B cell (primary cell): ENCODE data around the gene MAGEA11. TPM values are rescaled to one million over a fixed set of nuclear protein-coding genes. Genes with fewer than 3 reads are reported as not detected.
"Not testable (repeated sequence)": the region's sequence is repeated elsewhere in the genome, so short reads cannot be mapped to it uniquely, and the experiment has no call there.

Experiments
- ATAC-seq: fragments of 200-7000 bp; cut with Tn5 transposase; one replicate; pipeline ENCODE4 v1.10.0; 2021; ENCODE audit warnings: low read depth, mild to moderate bottlenecking, moderate number of reproducible peaks, moderate library complexity
- CTCF ChIA-PET: fragments of 350-600 bp; sonication (Branson Sonifier 250); formaldehyde crosslinking; loops from one replicate; lab custom pipeline; 2021; ENCODE audit warnings: antibody characterized with exemption, inconsistent platforms; lab: Charles Lee
- POLR2A ChIA-PET: fragments of 350-600 bp; sonication (Branson Sonifier 250); formaldehyde crosslinking; loops from one replicate; lab custom pipeline; 2021; ENCODE audit warnings: antibody characterized with exemption; lab: Charles Lee
- DNase-seq: peaks from one replicate; pipeline ENCODE4 v3.0.0; 2013
- H2AFZ ChIP-seq: 2 replicates; pipeline ENCODE4 v1.6.1; 2012; ENCODE audit warnings: mild to moderate bottlenecking, low read depth, low read length; ENCODE audit not compliant: insufficient read depth, poor library complexity, severe bottlenecking
- H3K27ac ChIP-seq, 2 donors: 1 replicate in 1 of 2; 2 replicates in 1 of 2; pipeline ENCODE4 v1.5.1; 2012 to 2013; ENCODE audit warnings: low read length in 2 of 2, mild to moderate bottlenecking in 2 of 2, moderate library complexity in 1 of 2
- H3K27me3 ChIP-seq, 4 experiments: fragments of 200-600 bp in 1 of 4; sonication (generic) in 1 of 4; replicated peaks in 1 of 4; 1 replicate in 2 of 4; 2 replicates in 2 of 4; pipeline versions ENCODE4 v1.6.1 to v1.7.0; 2013 to 2016; ENCODE audit warnings: low read length in 3 of 4, mild to moderate bottlenecking in 2 of 4, mixed read lengths in 1 of 4, moderate library complexity in 1 of 4; ENCODE audit not compliant: insufficient read depth in 4 of 4, control insufficient read depth in 3 of 4; ENCODE audit errors: control extremely low read depth in 1 of 4
- H3K36me3 ChIP-seq, 2 experiments: replicated peaks in 1 of 2; 1 replicate in 1 of 2; 2 replicates in 1 of 2; pipeline versions ENCODE4 v1.6.1 to v1.7.1; 2013; ENCODE audit warnings: low read length in 1 of 2; ENCODE audit not compliant: insufficient read depth in 2 of 2, control insufficient read depth in 1 of 2; ENCODE audit errors: control extremely low read depth in 1 of 2, extremely low read depth in 1 of 2
- H3K4me1 ChIP-seq, 2 donors: fragments of 200-600 bp in 1 of 2; sonication (generic) in 1 of 2; 1 replicate in 1 of 2; 2 replicates in 1 of 2; pipeline versions ENCODE4 v1.5.1 to v1.6.1; 2013 to 2017; ENCODE audit warnings: low read length in 2 of 2; ENCODE audit not compliant: control insufficient read depth in 2 of 2, insufficient read depth in 2 of 2
- H3K4me2 ChIP-seq: replicated peaks from 2 replicates; pipeline ENCODE3; 2012; ENCODE audit warnings: mild to moderate bottlenecking, low read depth, low read length; ENCODE audit not compliant: poor library complexity, severe bottlenecking
- H3K4me3 ChIP-seq, 5 experiments: fragments of 200-600 bp in 1 of 5; sonication (generic) in 1 of 5; 1 replicate in 3 of 5; 2 replicates in 2 of 5; pipeline versions ENCODE4 v1.5.1 to v1.7.0; 2011 to 2016; ENCODE audit warnings: low read length in 4 of 5, mild to moderate bottlenecking in 4 of 5, low read depth in 2 of 5, control low read depth in 1 of 5, moderate library complexity in 1 of 5; ENCODE audit not compliant: insufficient read depth in 1 of 5; ENCODE audit errors: control extremely low read depth in 1 of 5, extremely low read depth in 1 of 5
- H3K79me2 ChIP-seq: fragments of 200-600 bp; sonication (generic); one replicate; pipeline ENCODE4 v1.6.0; 2016; ENCODE audit warnings: low read length; ENCODE audit not compliant: control insufficient read depth, insufficient read depth
- H3K9ac ChIP-seq: fragments of 200-600 bp; sonication (generic); 2 replicates; pipeline ENCODE4 v1.6.1; 2017; ENCODE audit warnings: mild to moderate bottlenecking, low read length, moderate library complexity
- H3K9me3 ChIP-seq, 3 donors: one replicate each; pipeline versions ENCODE4 v1.6.1 to v1.7.1; 2013; ENCODE audit warnings: low read length in 2 of 3; ENCODE audit not compliant: control insufficient read depth in 2 of 3, insufficient read depth in 1 of 3; ENCODE audit errors: control extremely low read depth in 1 of 3
- H4K20me1 ChIP-seq: 2 replicates; pipeline ENCODE4 v1.6.0; 2012; ENCODE audit warnings: mild to moderate bottlenecking, low read length; ENCODE audit not compliant: insufficient read depth, control insufficient read depth, poor library complexity, severe bottlenecking
- H3K27ac Mint-ChIP-seq: one replicate; pipeline ENCODE4 v1.8.0; 2021; ENCODE audit warnings: mixed read lengths
- H3K27me3 Mint-ChIP-seq: one replicate; pipeline ENCODE4 v1.8.0; 2021; ENCODE audit warnings: mixed read lengths
- H3K4me1 Mint-ChIP-seq: one replicate; pipeline ENCODE4 v1.8.0; 2021; ENCODE audit warnings: mixed read lengths
- H3K4me3 Mint-ChIP-seq: one replicate; pipeline ENCODE4 v1.8.0; 2021; ENCODE audit warnings: mixed read lengths
- H3K9me3 Mint-ChIP-seq: one replicate; pipeline ENCODE4 v1.8.0; 2022; ENCODE audit warnings: mixed read lengths; ENCODE audit not compliant: insufficient read depth
- EZH2 ChIP-seq: IDR thresholded peaks from 2 replicates; pipeline ENCODE4 v1.6.1; 2012; ENCODE audit warnings: borderline replicate concordance, low read depth, mild to moderate bottlenecking, moderate library complexity, low read length; ENCODE audit not compliant: insufficient read depth, poor library complexity, severe bottlenecking
- WGBS: methylation state at CpG from one replicate; pipeline ENCODE4 v1.1.5; 2013; ENCODE audit warnings: missing lambda C conversion rate; ENCODE audit not compliant: insufficient coverage; 5-methylcytosine and 5-hydroxymethylcytosine counted together
- intact Hi-C: fragments of 100-400 bp; cut with micrococcal nuclease; formaldehyde crosslinking; loops from one replicate; pipeline ENCODE4 v1.10.0; 2022
- polyA plus RNA-seq: library from polyadenylated mRNA; depleted of rRNA; stranded (reverse); fragments of >200 nt; gene quantifications from 2 replicates; pipeline ENCODE4 v1.2.3, GENCODE V29; 2012
- total RNA-seq, 2 donors: library from RNA; stranded (reverse); fragments of 120-200 nt in 1 of 2; gene quantifications; 1 replicate in 1 of 2; 2 replicates in 1 of 2; pipeline versions ENCODE4 v1.2.3 to v1.2.4, GENCODE V29; 2013 to 2022
- TF ChIP-seq, protein P1 (sequence below): fragments of 200-600 bp; IDR thresholded peaks from one replicate; pipeline ENCODE4 v1.8.0; 2022; ENCODE audit warnings: antibody characterized with exemption, mild to moderate bottlenecking

Gene MAGEA11
- total and polyA plus RNA-seq, 2 donors (not counting 1 experiment from before 2014, with no cell fraction given), result not detected

DNA sequence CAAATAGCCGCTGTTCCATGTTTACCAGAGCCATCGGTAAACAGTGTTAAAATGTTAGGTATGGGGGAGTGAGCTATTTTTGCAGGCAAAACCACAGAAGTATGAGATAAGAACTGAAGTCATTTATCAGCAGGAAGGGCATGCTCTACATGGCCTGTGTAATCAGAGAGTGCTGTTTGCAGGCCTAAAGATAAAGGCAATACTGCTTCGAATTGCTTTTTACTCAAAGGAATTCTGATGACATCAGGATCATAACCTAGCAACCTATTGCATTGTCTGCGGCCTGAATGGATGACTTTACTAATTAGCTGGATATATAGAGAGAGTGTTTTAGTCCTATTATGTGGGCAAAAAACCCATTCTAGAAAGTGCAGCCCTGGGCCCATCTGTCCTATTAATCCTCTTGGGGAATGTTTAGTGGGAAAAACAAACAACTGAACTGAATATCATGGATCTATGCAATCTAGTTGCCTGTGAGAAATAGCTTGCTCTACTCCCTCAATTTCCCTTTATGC, 32.6 kb upstream of the MAGEA11 start:
- H3K9ac ChIP-seq, H3K4me1 Mint-ChIP-seq, H3K4me3 Mint-ChIP-seq, H3K4me3 ChIP-seq, CTCF ChIA-PET, H3K9me3 Mint-ChIP-seq, POLR2A ChIA-PET, H3K79me2 ChIP-seq, H3K4me1 ChIP-seq, H2AFZ ChIP-seq, DNase-seq, ATAC-seq, H4K20me1 ChIP-seq, H3K27me3 ChIP-seq, intact Hi-C loops, H3K27ac ChIP-seq, H3K4me2 ChIP-seq, H3K27ac Mint-ChIP-seq, H3K36me3 ChIP-seq, H3K9me3 ChIP-seq, H3K27me3 Mint-ChIP-seq: not testable (repeated sequence)
- WGBS, result no CpG with 5 or more reads among the region's 4 CpGs

DNA sequence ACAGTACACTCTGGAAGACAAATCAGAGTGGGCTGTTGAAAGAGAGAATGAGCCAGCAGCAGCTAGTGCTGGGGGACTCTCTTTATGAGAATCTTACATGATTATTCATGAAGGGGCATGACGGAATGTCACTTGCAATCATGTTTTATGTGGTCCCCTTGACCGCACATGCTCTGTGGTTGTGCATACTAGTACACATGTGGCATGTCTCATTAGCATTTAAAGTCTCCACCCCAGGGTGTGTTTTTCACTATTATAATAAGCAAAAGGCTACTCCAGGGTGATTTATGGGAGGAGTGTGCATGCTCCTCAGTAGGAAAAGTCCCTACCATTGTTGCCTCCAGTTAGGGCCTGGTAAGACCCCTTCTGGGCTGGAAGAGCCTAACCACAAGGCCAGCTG, 30.7 kb upstream of the MAGEA11 start:
- POLR2A ChIA-PET, result no interaction called here
- intact Hi-C loops, result no loop called here

More for the DNA sequence above, 30.7 kb upstream of the MAGEA11 start:
- no peaks in the 10 kb centered on the region for H3K9me3 Mint-ChIP-seq
- ATAC-seq, result no peak
- no peak for DNase-seq
- Histone ChIP-seq H3K27me3 (no peaks in the 10 kb centered on the region), H4K20me1 (no peaks in the 10 kb centered on the region), H3K36me3 (no peaks in the 10 kb centered on the region), H3K4me2 (no peak overlapping the region), H3K9me3 (no peaks in the 10 kb centered on the region), H3K9ac (no peak overlapping the region), H3K79me2 (no peaks in the 10 kb centered on the region), H2AFZ (no peak overlapping the region), H3K4me1 (no peaks in the 10 kb centered on the region), H3K4me3 (no peak overlapping the region), H3K27ac (no peak overlapping the region)
- H3K27ac Mint-ChIP-seq, result no peak overlapping the region
- TF ChIP-seq, protein P1, sequence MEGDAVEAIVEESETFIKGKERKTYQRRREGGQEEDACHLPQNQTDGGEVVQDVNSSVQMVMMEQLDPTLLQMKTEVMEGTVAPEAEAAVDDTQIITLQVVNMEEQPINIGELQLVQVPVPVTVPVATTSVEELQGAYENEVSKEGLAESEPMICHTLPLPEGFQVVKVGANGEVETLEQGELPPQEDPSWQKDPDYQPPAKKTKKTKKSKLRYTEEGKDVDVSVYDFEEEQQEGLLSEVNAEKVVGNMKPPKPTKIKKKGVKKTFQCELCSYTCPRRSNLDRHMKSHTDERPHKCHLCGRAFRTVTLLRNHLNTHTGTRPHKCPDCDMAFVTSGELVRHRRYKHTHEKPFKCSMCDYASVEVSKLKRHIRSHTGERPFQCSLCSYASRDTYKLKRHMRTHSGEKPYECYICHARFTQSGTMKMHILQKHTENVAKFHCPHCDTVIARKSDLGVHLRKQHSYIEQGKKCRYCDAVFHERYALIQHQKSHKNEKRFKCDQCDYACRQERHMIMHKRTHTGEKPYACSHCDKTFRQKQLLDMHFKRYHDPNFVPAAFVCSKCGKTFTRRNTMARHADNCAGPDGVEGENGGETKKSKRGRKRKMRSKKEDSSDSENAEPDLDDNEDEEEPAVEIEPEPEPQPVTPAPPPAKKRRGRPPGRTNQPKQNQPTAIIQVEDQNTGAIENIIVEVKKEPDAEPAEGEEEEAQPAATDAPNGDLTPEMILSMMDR, result no peak
- no peak for TF ChIP-seq EZH2
- WGBS, result no CpG with 5 or more reads among the region's 2 CpGs
- no peaks in the 10 kb centered on the region for H3K4me1 Mint-ChIP-seq
- H3K27me3 Mint-ChIP-seq, result no peaks in the 10 kb centered on the region
- H3K4me3 Mint-ChIP-seq, result no peak overlapping the region
- CTCF ChIA-PET, result no interaction called here
